K562 (cell line): ENCODE measurements around the gene NRTN. TPM values are rescaled to one million over a fixed set of nuclear protein-coding genes. Genes with fewer than 3 reads are reported as not detected.

Experiments used
- GTF2F1 ChIP-seq: IDR thresholded peaks from 2 replicates; pipeline ENCODE4 v1.6.1; 2011; ENCODE audit warnings: low read depth, low read length, improper control_type of control experiment
- HNRNPL ChIP-seq: fragments of 200-400 bp; formaldehyde crosslinking; IDR thresholded peaks from 2 replicates; pipeline ENCODE4 v1.6.1; 2017; ENCODE audit warnings: low read depth, mild to moderate bottlenecking, low read length
- KLF13 ChIP-seq: fragments of 450-650 bp; IDR thresholded peaks from 2 replicates; pipeline ENCODE4 v1.6.1; 2016; ENCODE audit warnings: missing genetic modification characterization, low read depth, mild to moderate bottlenecking, missing compliant biosample characterization, moderate library complexity, borderline replicate concordance
- L3MBTL2 ChIP-seq: fragments of 450-650 bp; IDR thresholded peaks from 2 replicates; pipeline ENCODE4 v1.6.1; 2016; ENCODE audit warnings: mild to moderate bottlenecking, moderate library complexity
- LEF1 ChIP-seq: fragments of 450-650 bp; IDR thresholded peaks from 2 replicates; pipeline ENCODE4 v1.6.1; 2016; ENCODE audit warnings: mild to moderate bottlenecking
- NFE2L1 ChIP-seq: fragments of 450-650 bp; IDR thresholded peaks from 2 replicates; pipeline ENCODE4 v1.6.1; 2016; ENCODE audit warnings: missing genetic modification characterization, low read depth, mild to moderate bottlenecking, missing compliant biosample characterization, moderate library complexity, borderline replicate concordance
- NR3C1 ChIP-seq: sonication (generic); formaldehyde crosslinking; IDR thresholded peaks from 2 replicates; pipeline ENCODE4 v1.8.1; 2022; ENCODE audit warnings: missing genetic modification reagents
- PHF21A ChIP-seq: fragments of 450-650 bp; IDR thresholded peaks from 2 replicates; pipeline ENCODE4 v1.6.1; 2017; ENCODE audit warnings: low read depth, borderline replicate concordance
- POLR3A ChIP-seq: IDR thresholded peaks from 2 replicates; pipeline ENCODE4 v1.6.1; 2011; ENCODE audit warnings: borderline replicate concordance, mild to moderate bottlenecking, moderate library complexity; ENCODE audit not compliant: insufficient read length, insufficient read depth; ENCODE audit errors: extremely low read depth
- SRSF1 ChIP-seq: fragments of 200-400 bp; formaldehyde crosslinking; IDR thresholded peaks from 2 replicates; pipeline ENCODE4 v1.6.1; 2017; ENCODE audit warnings: mild to moderate bottlenecking, low read depth, low read length, moderate library complexity
- TAF15 ChIP-seq: fragments of 200-400 bp; formaldehyde crosslinking; IDR thresholded peaks from 2 replicates; pipeline ENCODE4 v1.6.1; 2017; ENCODE audit warnings: mild to moderate bottlenecking, low read depth, low read length, moderate library complexity
- TBP ChIP-seq: optimal IDR thresholded peaks from 2 replicates; pipeline ENCODE3; 2011; ENCODE audit warnings: low read depth, low read length, improper control_type of control experiment
- TCF7 ChIP-seq: sonication (generic); IDR thresholded peaks from 2 replicates; pipeline ENCODE4 v1.6.1; 2016; ENCODE audit warnings: antibody characterized with exemption, borderline replicate concordance
- TEAD1 ChIP-seq, 2 experiments: fragments of 450-650 bp in 1 of 2; sonication (generic) in 1 of 2; formaldehyde crosslinking; IDR thresholded peaks; 2 replicates each; pipeline versions ENCODE4 v1.4.0 to v1.8.0; 2020 to 2022; ENCODE audit warnings: mild to moderate bottlenecking in 2 of 2, missing genetic modification reagents in 1 of 2
- ZBTB1 ChIP-seq: sonication (generic); formaldehyde crosslinking; IDR thresholded peaks from 2 replicates; pipeline ENCODE4 v1.8.1; 2023; ENCODE audit warnings: missing genetic modification reagents, low read depth, mild to moderate bottlenecking, borderline replicate concordance
- ZNF12 ChIP-seq: sonication (generic); formaldehyde crosslinking; IDR thresholded peaks from 2 replicates; pipeline ENCODE4 v1.4.0; 2020; ENCODE audit warnings: mild to moderate bottlenecking, missing genetic modification reagents
- ZNF165 ChIP-seq: fragments of 250-450 bp; sonication (Bioruptor Pico); IDR thresholded peaks from 2 replicates; pipeline ENCODE4 v1.4.0; 2020; ENCODE audit warnings: borderline replicate concordance
- ZNF347 ChIP-seq: fragments of 450-650 bp; formaldehyde crosslinking; IDR thresholded peaks from 2 replicates; pipeline ENCODE4 v1.4.0; 2020; ENCODE audit warnings: low read depth, mild to moderate bottlenecking, moderate library complexity
- ZNF766 ChIP-seq: fragments of 200-800 bp; sonication (Bioruptor generic); conservative IDR thresholded peaks from 2 replicates; pipeline ENCODE4 v1.6.1; 2016; ENCODE audit warnings: missing genetic modification characterization, missing compliant biosample characterization
- polyA plus RNA-seq, 8 experiments: library from polyadenylated mRNA; depleted of rRNA in 4 of 8; stranded (reverse) in 5 of 8; unstranded in 3 of 8; fragments of >200 nt; fragmentation: Nextera tagmentation in 2 of 8; fragmentation: Illumina TruSeq in 1 of 8; extraction: Ambion mirVana in 2 of 8; extraction: Trizol in 1 of 8; gene quantifications; 2 replicates each; pipeline versions ENCODE4 v1.2.1 to v1.2.3, GENCODE V29; 2011 to 2014; ENCODE audit warnings: inconsistent platforms in 1 of 8, missing spikeins in 1 of 8
- total RNA-seq, 7 experiments: library from RNA; depleted of rRNA in 6 of 7; stranded (reverse); fragments of >200 nt in 6 of 7; fragmentation: Illumina TruSeq in 2 of 7; extraction: Trizol in 2 of 7; gene quantifications; 2 replicates each; pipeline versions ENCODE4 v1.2.1 to v1.2.3, GENCODE V29; 2011 to 2021; ENCODE audit warnings: low replicate concordance in 1 of 7
- TF ChIP-seq, protein P1 (sequence below): fragments of 450-650 bp; formaldehyde crosslinking; IDR thresholded peaks from 2 replicates; pipeline ENCODE4 v1.4.0; 2022; ENCODE audit warnings: missing genetic modification characterization
- TF ChIP-seq, protein P2 (sequence below): sonication (generic); formaldehyde crosslinking; IDR thresholded peaks from 2 replicates; pipeline ENCODE4 v1.8.0; 2022; ENCODE audit warnings: missing genetic modification reagents, mild to moderate bottlenecking, moderate library complexity, borderline replicate concordance
- TF ChIP-seq, protein P3 (sequence below): sonication (generic); formaldehyde crosslinking; IDR thresholded peaks from 2 replicates; pipeline ENCODE4 v1.8.1; 2023; ENCODE audit warnings: mild to moderate bottlenecking, missing genetic modification reagents, moderate library complexity
- TF ChIP-seq, protein P4 (sequence below): fragments of 250-450 bp; sonication (Bioruptor Pico); IDR thresholded peaks from 2 replicates; pipeline ENCODE4 v1.8.0; 2021; ENCODE audit warnings: mild to moderate bottlenecking, moderate library complexity

NRTN gene
- total and polyA plus RNA-seq, 9 of the 15 experiments (the other 6 are each of a cell fraction or from before 2014, with no cell fraction given) = 0.62 to 8.1 (median 1.6) TPM; not detected in 2

DNA sequence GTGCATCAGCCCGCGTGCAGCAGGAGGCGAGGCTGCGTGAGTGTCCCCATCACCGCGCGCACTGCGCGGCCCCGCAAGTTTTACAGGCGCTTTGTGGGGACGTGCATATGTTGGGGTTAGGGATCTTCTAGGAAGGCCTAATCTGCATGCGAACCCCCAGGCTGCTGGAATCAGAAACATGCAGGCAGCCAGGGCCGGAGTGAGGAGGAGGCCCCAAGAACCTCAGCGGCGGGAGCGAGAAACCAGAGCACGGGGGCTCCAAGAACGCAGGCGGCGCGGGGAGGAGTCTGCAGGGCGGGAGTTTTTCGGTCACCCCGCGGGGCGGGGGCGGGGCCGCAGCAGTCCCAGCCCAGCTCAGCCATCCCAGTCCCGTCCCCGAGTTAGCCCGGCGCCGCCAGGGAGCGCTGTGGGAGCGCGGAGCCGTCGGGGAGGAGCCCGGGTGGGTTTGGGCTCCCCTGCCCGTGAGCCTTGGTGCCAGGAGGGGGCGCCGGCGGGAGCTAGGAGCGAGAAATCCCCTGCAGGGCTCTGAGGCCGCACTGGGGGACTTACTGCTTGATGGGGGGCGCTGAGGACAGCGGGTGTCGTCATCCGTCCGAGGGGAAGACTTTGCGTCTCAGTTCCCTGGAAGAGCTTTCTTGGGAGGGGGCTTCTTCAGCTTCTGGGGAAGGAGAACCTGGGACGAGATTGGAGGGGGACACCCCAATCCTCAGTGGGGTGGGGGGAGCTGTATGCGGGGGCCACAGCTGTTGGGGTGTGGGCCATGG, 933 bp upstream of the NRTN start (continued):
- TF ChIP-seq, protein P1, sequence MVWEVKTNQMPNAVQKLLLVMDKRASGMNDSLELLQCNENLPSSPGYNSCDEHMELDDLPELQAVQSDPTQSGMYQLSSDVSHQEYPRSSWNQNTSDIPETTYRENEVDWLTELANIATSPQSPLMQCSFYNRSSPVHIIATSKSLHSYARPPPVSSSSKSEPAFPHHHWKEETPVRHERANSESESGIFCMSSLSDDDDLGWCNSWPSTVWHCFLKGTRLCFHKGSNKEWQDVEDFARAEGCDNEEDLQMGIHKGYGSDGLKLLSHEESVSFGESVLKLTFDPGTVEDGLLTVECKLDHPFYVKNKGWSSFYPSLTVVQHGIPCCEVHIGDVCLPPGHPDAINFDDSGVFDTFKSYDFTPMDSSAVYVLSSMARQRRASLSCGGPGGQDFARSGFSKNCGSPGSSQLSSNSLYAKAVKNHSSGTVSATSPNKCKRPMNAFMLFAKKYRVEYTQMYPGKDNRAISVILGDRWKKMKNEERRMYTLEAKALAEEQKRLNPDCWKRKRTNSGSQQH (CRISPR knock-in tag) = no peak
- TF ChIP-seq TBP = peak; percentile 21
- TF ChIP-seq POLR3A = no peak
- TF ChIP-seq, protein P2, sequence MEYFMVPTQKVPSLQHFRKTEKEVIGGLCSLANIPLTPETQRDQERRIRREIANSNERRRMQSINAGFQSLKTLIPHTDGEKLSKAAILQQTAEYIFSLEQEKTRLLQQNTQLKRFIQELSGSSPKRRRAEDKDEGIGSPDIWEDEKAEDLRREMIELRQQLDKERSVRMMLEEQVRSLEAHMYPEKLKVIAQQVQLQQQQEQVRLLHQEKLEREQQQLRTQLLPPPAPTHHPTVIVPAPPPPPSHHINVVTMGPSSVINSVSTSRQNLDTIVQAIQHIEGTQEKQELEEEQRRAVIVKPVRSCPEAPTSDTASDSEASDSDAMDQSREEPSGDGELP (CRISPR knock-in tag) = peak; percentile 88
- no peak for TF ChIP-seq TAF15
- TF ChIP-seq KLF13 (tag) = 0 out of 2 replicates have a peak, but pooled peaks have one; percentile 11
- TF ChIP-seq NFE2L1 = no peak
- peak; percentile 97; the same call in 1 of the 2 replicates for TF ChIP-seq NR3C1 (CRISPR knock-in tag)
- 0 out of 2 replicates have a peak, but pooled peaks have one; percentile 21 for TF ChIP-seq GTF2F1
- TF ChIP-seq L3MBTL2 = peak; percentile 99
- TF ChIP-seq LEF1 = no peak
- TF ChIP-seq, protein P3, sequence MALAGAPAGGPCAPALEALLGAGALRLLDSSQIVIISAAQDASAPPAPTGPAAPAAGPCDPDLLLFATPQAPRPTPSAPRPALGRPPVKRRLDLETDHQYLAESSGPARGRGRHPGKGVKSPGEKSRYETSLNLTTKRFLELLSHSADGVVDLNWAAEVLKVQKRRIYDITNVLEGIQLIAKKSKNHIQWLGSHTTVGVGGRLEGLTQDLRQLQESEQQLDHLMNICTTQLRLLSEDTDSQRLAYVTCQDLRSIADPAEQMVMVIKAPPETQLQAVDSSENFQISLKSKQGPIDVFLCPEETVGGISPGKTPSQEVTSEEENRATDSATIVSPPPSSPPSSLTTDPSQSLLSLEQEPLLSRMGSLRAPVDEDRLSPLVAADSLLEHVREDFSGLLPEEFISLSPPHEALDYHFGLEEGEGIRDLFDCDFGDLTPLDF = peak; percentile 97
- TF ChIP-seq ZNF766 (CRISPR knock-in tag) = no peak
- TF ChIP-seq, protein P4, sequence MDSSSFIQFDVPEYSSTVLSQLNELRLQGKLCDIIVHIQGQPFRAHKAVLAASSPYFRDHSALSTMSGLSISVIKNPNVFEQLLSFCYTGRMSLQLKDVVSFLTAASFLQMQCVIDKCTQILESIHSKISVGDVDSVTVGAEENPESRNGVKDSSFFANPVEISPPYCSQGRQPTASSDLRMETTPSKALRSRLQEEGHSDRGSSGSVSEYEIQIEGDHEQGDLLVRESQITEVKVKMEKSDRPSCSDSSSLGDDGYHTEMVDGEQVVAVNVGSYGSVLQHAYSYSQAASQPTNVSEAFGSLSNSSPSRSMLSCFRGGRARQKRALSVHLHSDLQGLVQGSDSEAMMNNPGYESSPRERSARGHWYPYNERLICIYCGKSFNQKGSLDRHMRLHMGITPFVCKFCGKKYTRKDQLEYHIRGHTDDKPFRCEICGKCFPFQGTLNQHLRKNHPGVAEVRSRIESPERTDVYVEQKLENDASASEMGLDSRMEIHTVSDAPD = no peak
- TF ChIP-seq ZNF165 (CRISPR knock-in tag) = no peak
- TF ChIP-seq ZNF12 = peak; percentile 85
- 0 out of 2 replicates have a peak, but pooled peaks have one; percentile 57 for TF ChIP-seq PHF21A
- peak in 1 of 2 experiments; percentile 98; a peak in 2 of 4 replicates for TF ChIP-seq TEAD1 (CRISPR knock-in tag; IDR thresholded peaks at IDR 0.05)
- TF ChIP-seq ZBTB1 = peak; percentile 91
- TF ChIP-seq ZNF347 (CRISPR knock-in tag) = no peak
- TF ChIP-seq SRSF1 = no peak
- TF ChIP-seq TCF7 = no peak
- 0 out of 2 replicates have a peak, but pooled peaks have one; percentile 51 for TF ChIP-seq HNRNPL
